HepG2 (cell line): Measurements from ENCODE around the gene ZCCHC17. TPM values are rescaled to one million over a fixed set of nuclear protein-coding genes. Genes with fewer than 3 reads are reported as not detected.

ENCODE experiments used
- ATAC-seq: fragments of 200-7000 bp; cut with Tn5 transposase; 3 replicates; pipeline ENCODE4 v1.9.1; 2020; ENCODE audit warnings: mild to moderate bottlenecking, moderate library complexity
- BruUV-seq: library from RNA; stranded (reverse); fragments of 400-500 nt; replicated peaks from 2 replicates; lab custom pipeline; 2021; lab: Mats Ljungman, UMichigan
- CTCF ChIA-PET: fragments of 300-600 bp; formaldehyde crosslinking; extraction: SDS; loops from one replicate; lab custom pipeline; 2021; ENCODE audit warnings: low total read pairs, inconsistent platforms, low intra/inter-chr PET ratio; lab: Yijun Ruan, JAX
- POLR2A ChIA-PET: fragments of 350-600 bp; sonication (Branson Sonifier 250); formaldehyde crosslinking; loops from one replicate; lab custom pipeline; 2020; ENCODE audit warnings: antibody characterized with exemption, inconsistent platforms; lab: Yijun Ruan, JAX
- DNase-seq: peaks from one replicate; pipeline ENCODE4 v3.0.0-alpha.2; 2015; ENCODE audit warnings: low spot score
- FAIRE-seq: peaks from 3 replicates; lab custom pipeline; 2011; peaks lifted over from hg19 to GRCh38; lab: Jason Lieb, UNC
- H2AFZ ChIP-seq: one replicate; pipeline ENCODE4 v1.6.1; 2011; ENCODE audit warnings: low read length, inconsistent platforms
- H3K27ac ChIP-seq: fragments of 300-600 bp; 3 replicates; pipeline ENCODE4 v1.8.0; 2011; ENCODE audit warnings: mixed run types, mild to moderate bottlenecking, mixed read lengths, low read length, inconsistent platforms; ENCODE audit not compliant: insufficient read depth; ENCODE audit errors: extremely low read length
- H3K27me3 ChIP-seq, 2 experiments: fragments of 200-600 bp in 1 of 2; 2 replicates in 1 of 2; 3 replicates in 1 of 2; pipeline versions ENCODE4 v1.6.0 to v1.8.0; 2011; ENCODE audit warnings: low read length in 2 of 2, mild to moderate bottlenecking in 2 of 2, moderate library complexity in 2 of 2, inconsistent platforms in 1 of 2; ENCODE audit not compliant: insufficient read depth in 2 of 2, control insufficient read depth in 1 of 2
- H3K36me3 ChIP-seq, 2 experiments: fragments of 200-600 bp in 1 of 2; replicated peaks in 1 of 2; 2 replicates in 1 of 2; 3 replicates in 1 of 2; pipeline versions ENCODE4 v1.5.1 to v1.8.0; 2011; ENCODE audit warnings: low read length in 2 of 2, inconsistent platforms in 1 of 2; ENCODE audit not compliant: insufficient read depth in 2 of 2, control insufficient read depth in 1 of 2
- H3K4me1 ChIP-seq: 2 replicates; pipeline ENCODE4 v1.5.1; 2012; ENCODE audit warnings: low read length, inconsistent platforms; ENCODE audit not compliant: insufficient read depth
- H3K4me2 ChIP-seq: 2 replicates; pipeline ENCODE4 v1.6.0; 2011; ENCODE audit warnings: low read depth, low read length, inconsistent platforms
- H3K4me3 ChIP-seq, 3 experiments: fragments of 200-600 bp in 1 of 3; sonication (generic), shearing (Covaris generic) in 1 of 3; replicated peaks in 1 of 3; 2 replicates each; pipeline ENCODE4 v1.5.1; 2011 to 2016; ENCODE audit warnings: low read length in 3 of 3, inconsistent platforms in 2 of 3, low read depth in 2 of 3, mild to moderate bottlenecking in 2 of 3, control low read depth in 1 of 3, mixed read lengths in 1 of 3; ENCODE audit not compliant: insufficient read depth in 1 of 3
- H3K79me2 ChIP-seq: one replicate; pipeline ENCODE4 v1.6.1; 2011; ENCODE audit warnings: low read length, inconsistent platforms; ENCODE audit not compliant: insufficient read depth
- H3K9ac ChIP-seq: 2 replicates; pipeline ENCODE4 v1.6.0; 2011; ENCODE audit warnings: mild to moderate bottlenecking, low read depth, low read length, inconsistent platforms; ENCODE audit not compliant: insufficient read depth
- H3K9me3 ChIP-seq: 2 replicates; pipeline ENCODE4 v1.5.1; 2012; ENCODE audit warnings: mild to moderate bottlenecking, low read length
- H4K20me1 ChIP-seq: 2 replicates; pipeline ENCODE4 v1.6.0; 2011; ENCODE audit warnings: inconsistent platforms, mild to moderate bottlenecking, low read length, moderate library complexity; ENCODE audit not compliant: insufficient read depth
- BRD4 ChIP-seq: sonication (generic); formaldehyde crosslinking; IDR thresholded peaks from 2 replicates; pipeline ENCODE4 v1.4.0; 2020; ENCODE audit warnings: missing genetic modification reagents
- ETV5 ChIP-seq: IDR thresholded peaks from 2 replicates; pipeline ENCODE4 v1.6.1; 2018; ENCODE audit warnings: missing biosample characterization, missing genetic modification reagents, inconsistent platforms, borderline replicate concordance
- HHEX ChIP-seq: IDR thresholded peaks from 2 replicates; pipeline ENCODE4 v1.6.1; 2016; ENCODE audit warnings: control low read depth
- MAFG ChIP-seq: sonication (generic); formaldehyde crosslinking; IDR thresholded peaks from 2 replicates; pipeline ENCODE4 v1.5.1; 2020; ENCODE audit warnings: mild to moderate bottlenecking, missing genetic modification reagents
- RORA ChIP-seq: sonication (generic); formaldehyde crosslinking; IDR thresholded peaks from 2 replicates; pipeline ENCODE4 v1.5.0; 2020; ENCODE audit warnings: mild to moderate bottlenecking, missing genetic modification reagents, moderate library complexity
- ZFP36L1 ChIP-seq: sonication (generic); formaldehyde crosslinking; IDR thresholded peaks from 2 replicates; pipeline ENCODE4 v1.8.0; 2022; ENCODE audit warnings: mild to moderate bottlenecking, missing genetic modification reagents, moderate library complexity
- ZNF546 ChIP-seq: sonication (generic); formaldehyde crosslinking; conservative IDR thresholded peaks from 2 replicates; pipeline ENCODE4 v1.8.1; 2023; ENCODE audit warnings: mild to moderate bottlenecking, missing genetic modification reagents
- ZNF761 ChIP-seq: sonication (generic); formaldehyde crosslinking; conservative IDR thresholded peaks from 2 replicates; pipeline ENCODE4 v1.4.0; 2020; ENCODE audit warnings: mild to moderate bottlenecking, missing genetic modification reagents
- ZNF772 ChIP-seq: sonication (generic); formaldehyde crosslinking; IDR thresholded peaks from 2 replicates; pipeline ENCODE4 v1.5.0; 2020; ENCODE audit warnings: mild to moderate bottlenecking, missing genetic modification reagents
- WGBS: methylation state at CpG from one replicate; pipeline ENCODE4 v1.1.6; 2017; ENCODE audit warnings: low lambda C conversion rate; 5-methylcytosine and 5-hydroxymethylcytosine counted together
- in situ Hi-C: cut with HindIII; loops from 2 replicates; pipeline ENCODE4 v1.10.0; 2017; ENCODE audit warnings: low pct_unique_long_range_greater_than_20kb; ENCODE audit not compliant: extremely low pct_ligation_motif_present
- intact Hi-C: fragments of 100-400 bp; cut with micrococcal nuclease; formaldehyde crosslinking; loops from one replicate; pipeline ENCODE4 v1.10.0; 2022; ENCODE audit not compliant: unreplicated experiment
- polyA plus RNA-seq, 8 experiments: library from polyadenylated mRNA; depleted of rRNA in 3 of 8; stranded (reverse) in 7 of 8; unstranded in 1 of 8; fragments of >200 nt; fragmentation: Illumina TruSeq in 4 of 8; extraction: Trizol in 4 of 8; gene quantifications; 2 replicates each; pipeline versions ENCODE4 v1.2.1 to v1.2.3, GENCODE V29; 2011 to 2016; ENCODE audit warnings: low read depth in 4 of 8, missing spikeins in 1 of 8, mixed read lengths in 1 of 8; ENCODE audit not compliant: insufficient read depth in 1 of 8
- total RNA-seq, 5 experiments: library from RNA; depleted of rRNA; stranded (reverse); fragments of >200 nt; fragmentation: Illumina TruSeq; extraction: Trizol; gene quantifications; 2 replicates each; pipeline ENCODE4 v1.2.3, GENCODE V29; 2016; ENCODE audit warnings: low read depth in 1 of 5
- TF ChIP-seq, protein P1 (sequence below): IDR thresholded peaks from 2 replicates; pipeline ENCODE4 v1.6.1; 2018; ENCODE audit warnings: missing genetic modification reagents, mild to moderate bottlenecking, missing compliant biosample characterization
- TF ChIP-seq, protein P2 (sequence below): sonication (generic); formaldehyde crosslinking; IDR thresholded peaks from 2 replicates; pipeline ENCODE4 v1.5.0; 2020; ENCODE audit warnings: missing genetic modification reagents, mild to moderate bottlenecking, borderline replicate concordance
- TF ChIP-seq, protein P3 (sequence below): sonication (generic); formaldehyde crosslinking; IDR thresholded peaks from 2 replicates; pipeline ENCODE4 v1.5.0; 2020; ENCODE audit warnings: mild to moderate bottlenecking, missing genetic modification reagents, borderline replicate concordance

ZCCHC17 gene
- total and polyA plus RNA-seq, 2 of the 13 experiments (the other 11 are each of a cell fraction or from before 2014, with no cell fraction given): 20.5 to 53.0 TPM

DNA sequence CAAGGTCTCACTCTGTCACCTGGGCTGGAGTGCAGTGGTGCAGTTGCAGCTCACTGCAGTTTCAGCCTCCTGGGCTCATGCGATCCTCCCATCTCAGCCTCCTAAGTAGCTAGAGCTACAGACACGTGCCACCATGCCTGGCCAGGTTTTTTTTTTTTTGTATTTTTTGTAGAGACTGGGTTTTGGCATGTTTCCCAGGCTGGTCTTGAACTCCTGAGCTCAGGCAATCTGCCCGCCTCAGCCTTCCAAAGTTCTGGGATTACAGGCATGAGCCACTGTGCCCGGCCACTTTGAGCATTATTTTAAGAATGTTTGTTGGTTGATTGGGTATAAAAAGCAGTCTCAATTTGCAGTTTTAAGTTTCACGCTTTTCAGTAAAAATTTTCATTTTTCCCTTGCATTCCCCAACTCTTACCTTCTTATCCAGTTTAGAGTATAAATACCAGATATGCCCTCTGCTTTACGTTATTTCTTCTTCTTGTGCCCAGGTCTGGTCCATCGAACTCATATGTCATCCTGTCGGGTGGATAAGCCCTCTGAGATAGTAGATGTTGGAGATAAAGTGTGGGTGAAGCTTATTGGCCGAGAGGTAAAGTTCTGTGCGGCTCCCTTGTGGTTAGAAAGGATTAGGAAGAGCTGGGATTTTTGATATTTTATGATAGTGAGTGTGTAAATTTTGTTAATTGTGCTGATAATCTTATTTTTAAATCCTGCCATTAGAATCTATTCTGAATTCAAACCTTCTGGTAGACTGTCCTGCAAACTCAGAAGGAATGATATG is 40.0 kb downstream of the ZCCHC17 start (continued):
- TF ChIP-seq ZNF761 (no peak), ETV5 (CRISPR knock-in tag) (no peak)

DNA sequence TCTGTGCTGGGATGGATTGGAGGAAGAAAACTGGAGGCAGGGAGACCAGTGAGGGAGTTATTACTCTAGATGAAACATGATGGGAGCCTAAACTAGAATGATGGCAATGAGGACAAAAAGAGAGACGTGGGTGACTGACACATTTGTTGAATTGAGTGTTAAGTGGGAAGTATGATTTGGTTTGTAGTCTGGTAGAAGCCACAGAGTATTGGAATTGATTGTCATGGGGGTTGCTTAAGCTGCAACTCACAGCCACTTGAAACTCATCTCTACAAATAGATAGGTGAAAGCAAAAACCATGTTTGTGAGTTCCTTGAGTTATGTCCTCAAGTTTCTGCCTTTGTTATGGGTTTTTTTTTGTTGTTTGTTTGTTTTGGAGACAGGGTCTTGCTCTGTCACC is 47.7 kb downstream of the ZCCHC17 start:
- ATAC-seq: no peak
- no peak overlapping the region for H2AFZ ChIP-seq
- POLR2A ChIA-PET: no interaction called here
- no peaks in the 10 kb centered on the region for H4K20me1 ChIP-seq
- no peaks in the 10 kb centered on the region for H3K27me3 ChIP-seq
- no peaks in the 10 kb centered on the region for H3K79me2 ChIP-seq
- no peak for DNase-seq
- CTCF ChIA-PET: no interaction called here
- FAIRE-seq: no peak
- no peak overlapping the region for H3K4me3 ChIP-seq
- H3K4me2 ChIP-seq: no peak overlapping the region
- no peak overlapping the region for H3K9ac ChIP-seq
- H3K4me1 ChIP-seq: no peaks in the 10 kb centered on the region
- 4% methylated on average over 1 of the region's 1 CpG for whole genome bisulfite sequencing
- in situ Hi-C loops (no loop called here), intact Hi-C loops (no loop called here)
- H3K36me3 ChIP-seq: peaks cover 1 to 41% of the 10 kb centered on the region in 2 experiments; a peak in 4 of 5 replicates
- H3K27ac ChIP-seq: no peak overlapping the region
- H3K9me3 ChIP-seq: no peaks in the 10 kb centered on the region
- BruUV-seq: no TSS peak
- TF ChIP-seq, protein P1, sequence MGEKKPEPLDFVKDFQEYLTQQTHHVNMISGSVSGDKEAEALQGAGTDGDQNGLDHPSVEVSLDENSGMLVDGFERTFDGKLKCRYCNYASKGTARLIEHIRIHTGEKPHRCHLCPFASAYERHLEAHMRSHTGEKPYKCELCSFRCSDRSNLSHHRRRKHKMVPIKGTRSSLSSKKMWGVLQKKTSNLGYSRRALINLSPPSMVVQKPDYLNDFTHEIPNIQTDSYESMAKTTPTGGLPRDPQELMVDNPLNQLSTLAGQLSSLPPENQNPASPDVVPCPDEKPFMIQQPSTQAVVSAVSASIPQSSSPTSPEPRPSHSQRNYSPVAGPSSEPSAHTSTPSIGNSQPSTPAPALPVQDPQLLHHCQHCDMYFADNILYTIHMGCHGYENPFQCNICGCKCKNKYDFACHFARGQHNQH (CRISPR knock-in tag): no peak
- TF ChIP-seq ZFP36L1 (no peak), HHEX (CRISPR knock-in tag) (no peak), ZNF772 (CRISPR knock-in tag) (no peak), BRD4 (CRISPR knock-in tag) (no peak), RORA (no peak), ZNF546 (CRISPR knock-in tag) (no peak), MAFG (CRISPR knock-in tag) (no peak)
- TF ChIP-seq, protein P2, sequence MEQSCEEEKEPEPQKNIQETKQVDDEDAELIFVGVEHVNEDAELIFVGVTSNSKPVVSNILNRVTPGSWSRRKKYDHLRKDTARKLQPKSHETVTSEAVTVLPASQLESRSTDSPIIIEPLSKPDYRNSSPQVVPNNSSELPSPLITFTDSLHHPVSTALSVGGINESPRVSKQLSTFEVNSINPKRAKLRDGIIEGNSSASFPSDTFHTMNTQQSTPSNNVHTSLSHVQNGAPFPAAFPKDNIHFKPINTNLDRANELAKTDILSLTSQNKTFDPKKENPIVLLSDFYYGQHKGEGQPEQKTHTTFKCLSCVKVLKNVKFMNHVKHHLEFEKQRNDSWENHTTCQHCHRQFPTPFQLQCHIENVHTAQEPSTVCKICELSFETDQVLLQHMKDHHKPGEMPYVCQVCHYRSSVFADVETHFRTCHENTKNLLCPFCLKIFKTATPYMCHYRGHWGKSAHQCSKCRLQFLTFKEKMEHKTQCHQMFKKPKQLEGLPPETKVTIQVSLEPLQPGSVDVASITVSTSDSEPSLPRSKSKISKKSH (CRISPR knock-in tag): no peak
- TF ChIP-seq, protein P3, sequence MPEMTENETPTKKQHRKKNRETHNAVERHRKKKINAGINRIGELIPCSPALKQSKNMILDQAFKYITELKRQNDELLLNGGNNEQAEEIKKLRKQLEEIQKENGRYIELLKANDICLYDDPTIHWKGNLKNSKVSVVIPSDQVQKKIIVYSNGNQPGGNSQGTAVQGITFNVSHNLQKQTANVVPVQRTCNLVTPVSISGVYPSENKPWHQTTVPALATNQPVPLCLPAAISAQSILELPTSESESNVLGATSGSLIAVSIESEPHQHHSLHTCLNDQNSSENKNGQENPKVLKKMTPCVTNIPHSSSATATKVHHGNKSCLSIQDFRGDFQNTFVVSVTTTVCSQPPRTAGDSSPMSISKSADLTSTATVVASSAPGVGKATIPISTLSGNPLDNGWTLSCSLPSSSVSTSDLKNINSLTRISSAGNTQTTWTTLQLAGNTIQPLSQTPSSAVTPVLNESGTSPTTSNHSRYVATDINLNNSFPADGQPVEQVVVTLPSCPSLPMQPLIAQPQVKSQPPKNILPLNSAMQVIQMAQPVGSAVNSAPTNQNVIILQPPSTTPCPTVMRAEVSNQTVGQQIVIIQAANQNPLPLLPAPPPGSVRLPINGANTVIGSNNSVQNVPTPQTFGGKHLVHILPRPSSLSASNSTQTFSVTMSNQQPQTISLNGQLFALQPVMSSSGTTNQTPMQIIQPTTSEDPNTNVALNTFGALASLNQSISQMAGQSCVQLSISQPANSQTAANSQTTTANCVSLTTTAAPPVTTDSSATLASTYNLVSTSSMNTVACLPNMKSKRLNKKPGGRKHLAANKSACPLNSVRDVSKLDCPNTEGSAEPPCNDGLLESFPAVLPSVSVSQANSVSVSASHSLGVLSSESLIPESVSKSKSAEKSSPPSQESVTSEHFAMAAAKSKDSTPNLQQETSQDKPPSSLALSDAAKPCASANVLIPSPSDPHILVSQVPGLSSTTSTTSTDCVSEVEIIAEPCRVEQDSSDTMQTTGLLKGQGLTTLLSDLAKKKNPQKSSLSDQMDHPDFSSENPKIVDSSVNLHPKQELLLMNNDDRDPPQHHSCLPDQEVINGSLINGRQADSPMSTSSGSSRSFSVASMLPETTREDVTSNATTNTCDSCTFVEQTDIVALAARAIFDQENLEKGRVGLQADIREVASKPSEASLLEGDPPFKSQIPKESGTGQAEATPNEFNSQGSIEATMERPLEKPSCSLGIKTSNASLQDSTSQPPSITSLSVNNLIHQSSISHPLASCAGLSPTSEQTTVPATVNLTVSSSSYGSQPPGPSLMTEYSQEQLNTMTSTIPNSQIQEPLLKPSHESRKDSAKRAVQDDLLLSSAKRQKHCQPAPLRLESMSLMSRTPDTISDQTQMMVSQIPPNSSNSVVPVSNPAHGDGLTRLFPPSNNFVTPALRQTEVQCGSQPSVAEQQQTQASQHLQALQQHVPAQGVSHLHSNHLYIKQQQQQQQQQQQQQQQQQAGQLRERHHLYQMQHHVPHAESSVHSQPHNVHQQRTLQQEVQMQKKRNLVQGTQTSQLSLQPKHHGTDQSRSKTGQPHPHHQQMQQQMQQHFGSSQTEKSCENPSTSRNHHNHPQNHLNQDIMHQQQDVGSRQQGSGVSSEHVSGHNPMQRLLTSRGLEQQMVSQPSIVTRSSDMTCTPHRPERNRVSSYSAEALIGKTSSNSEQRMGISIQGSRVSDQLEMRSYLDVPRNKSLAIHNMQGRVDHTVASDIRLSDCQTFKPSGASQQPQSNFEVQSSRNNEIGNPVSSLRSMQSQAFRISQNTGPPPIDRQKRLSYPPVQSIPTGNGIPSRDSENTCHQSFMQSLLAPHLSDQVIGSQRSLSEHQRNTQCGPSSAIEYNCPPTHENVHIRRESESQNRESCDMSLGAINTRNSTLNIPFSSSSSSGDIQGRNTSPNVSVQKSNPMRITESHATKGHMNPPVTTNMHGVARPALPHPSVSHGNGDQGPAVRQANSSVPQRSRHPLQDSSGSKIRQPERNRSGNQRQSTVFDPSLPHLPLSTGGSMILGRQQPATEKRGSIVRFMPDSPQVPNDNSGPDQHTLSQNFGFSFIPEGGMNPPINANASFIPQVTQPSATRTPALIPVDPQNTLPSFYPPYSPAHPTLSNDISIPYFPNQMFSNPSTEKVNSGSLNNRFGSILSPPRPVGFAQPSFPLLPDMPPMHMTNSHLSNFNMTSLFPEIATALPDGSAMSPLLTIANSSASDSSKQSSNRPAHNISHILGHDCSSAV (CRISPR knock-in tag): no peak
